GM12891 (cell line): ENCODE results near the gene UBN1.

Experiments used
- POLR2A ChIP-seq: IDR thresholded peaks from 2 replicates; pipeline ENCODE4 v1.6.1; 2011; ENCODE audit warnings: low read depth, low read length, control low read depth
- POLR2AphosphoS5 ChIP-seq: IDR thresholded peaks from 2 replicates; pipeline ENCODE4 v1.6.1; 2011; ENCODE audit warnings: low read depth, low read length, control low read depth
- SPI1 ChIP-seq: IDR thresholded peaks from 2 replicates; pipeline ENCODE4 v1.6.1; 2011; ENCODE audit warnings: low read depth, low read length, control low read depth

- TF ChIP-seq POLR2A, result no peak
- TF ChIP-seq SPI1, result no peak
- TF ChIP-seq POLR2AphosphoS5, result no peak
These were observed 26.6 kb upstream of the UBN1 start for GRCh38 chr16:4820652-4821051.
